Trophoblast cell (in vitro differentiated cells and primary cell): ENCODE data around the gene SIK3.
A peak's percentile ranks its signal among the peaks of the same experiment; 100 is the strongest.

ENCODE experiments used
- DNase-seq, 2 donors: peaks; one replicate each; pipeline ENCODE4 v3.0.0-alpha.2; 2016
- H2AFZ ChIP-seq: 2 replicates; pipeline ENCODE4 v1.6.1; 2013; ENCODE audit warnings: low read length, moderate library complexity, mild to moderate bottlenecking; ENCODE audit not compliant: insufficient read depth, poor library complexity
- H2AK5ac ChIP-seq: 2 replicates; pipeline ENCODE4 v1.6.1; 2013; ENCODE audit warnings: mild to moderate bottlenecking, low read length
- H2BK120ac ChIP-seq: 2 replicates; pipeline ENCODE4 v1.6.1; 2013; ENCODE audit warnings: low read length, mild to moderate bottlenecking, moderate library complexity; ENCODE audit not compliant: insufficient read depth, poor library complexity
- H2BK12ac ChIP-seq: 2 replicates; pipeline ENCODE4 v1.6.1; 2013; ENCODE audit warnings: mild to moderate bottlenecking, low read length, moderate library complexity
- H2BK5ac ChIP-seq: 2 replicates; pipeline ENCODE4 v1.6.1; 2013; ENCODE audit warnings: low read length, low read depth, moderate library complexity, mild to moderate bottlenecking; ENCODE audit not compliant: poor library complexity
- H3K14ac ChIP-seq: 2 replicates; pipeline ENCODE4 v1.6.1; 2013; ENCODE audit warnings: mild to moderate bottlenecking, low read length
- H3K18ac ChIP-seq: 2 replicates; pipeline ENCODE4 v1.6.1; 2013; ENCODE audit warnings: mild to moderate bottlenecking, low read length
- H3K23ac ChIP-seq: 2 replicates; pipeline ENCODE4 v1.6.1; 2013; ENCODE audit warnings: low read length
- H3K27ac ChIP-seq: 2 replicates; pipeline ENCODE4 v1.5.1; 2013; ENCODE audit warnings: low read depth, mild to moderate bottlenecking, inconsistent platforms, low read length, moderate library complexity
- H3K27me3 ChIP-seq: 2 replicates; pipeline ENCODE4 v1.6.1; 2013; ENCODE audit warnings: inconsistent platforms, mild to moderate bottlenecking, low read length, moderate library complexity; ENCODE audit not compliant: insufficient read depth
- H3K36me3 ChIP-seq, 2 experiments: 1 replicate in 1 of 2; 2 replicates in 1 of 2; pipeline ENCODE4 v1.6.1; 2013; ENCODE audit warnings: low read length in 2 of 2, mild to moderate bottlenecking in 2 of 2, moderate library complexity in 1 of 2; ENCODE audit not compliant: insufficient read depth in 2 of 2, control insufficient read depth in 1 of 2
- H3K4ac ChIP-seq: 2 replicates; pipeline ENCODE4 v1.6.1; 2013; ENCODE audit warnings: low read depth, mild to moderate bottlenecking, low read length, moderate library complexity
- H3K4me1 ChIP-seq, 2 experiments: 1 replicate in 1 of 2; 2 replicates in 1 of 2; pipeline ENCODE4 v1.6.1; 2013; ENCODE audit warnings: low read length in 2 of 2, mild to moderate bottlenecking in 2 of 2, moderate library complexity in 1 of 2; ENCODE audit not compliant: insufficient read depth in 2 of 2, control insufficient read depth in 1 of 2
- H3K4me2 ChIP-seq: 2 replicates; pipeline ENCODE4 v1.6.1; 2013; ENCODE audit warnings: inconsistent platforms, mild to moderate bottlenecking, low read length, moderate library complexity
- H3K4me3 ChIP-seq: 2 replicates; pipeline ENCODE4 v1.5.1; 2013; ENCODE audit warnings: mild to moderate bottlenecking, low read depth, low read length, inconsistent platforms
- H3K79me1 ChIP-seq: one replicate; pipeline ENCODE4 v1.6.1; 2013; ENCODE audit warnings: low read length
- H3K79me2 ChIP-seq: 2 replicates; pipeline ENCODE4 v1.6.1; 2013; ENCODE audit warnings: low read length, mild to moderate bottlenecking; ENCODE audit not compliant: control insufficient read depth, insufficient read depth, poor library complexity
- H3K9ac ChIP-seq: 2 replicates; pipeline ENCODE4 v1.6.1; 2013; ENCODE audit warnings: mild to moderate bottlenecking, low read length
- H3K9me3 ChIP-seq: 2 replicates; pipeline ENCODE4 v1.6.1; 2013; ENCODE audit warnings: low read depth, mild to moderate bottlenecking, control low read depth, inconsistent platforms, low read length; ENCODE audit not compliant: insufficient read depth
- H4K12ac ChIP-seq: 2 replicates; pipeline ENCODE4 v1.6.1; 2013; ENCODE audit warnings: low read depth, mild to moderate bottlenecking, low read length, moderate library complexity
- H4K8ac ChIP-seq: 2 replicates; pipeline ENCODE4 v1.6.1; 2013; ENCODE audit warnings: low read depth, mild to moderate bottlenecking, low read length, moderate library complexity
- H4K91ac ChIP-seq: one replicate; pipeline ENCODE4 v1.6.1; 2013; ENCODE audit warnings: low read depth, mild to moderate bottlenecking, low read length, moderate library complexity
- WGBS: extraction: QIAGEN DNeasy Blood & Tissue Kit; methylation state at CpG from one replicate; pipeline ENCODE4 v1.1.7; 2013; ENCODE audit warnings: missing lambda C conversion rate; ENCODE audit not compliant: insufficient read length, insufficient coverage; ENCODE audit errors: extremely low coverage; 5-methylcytosine and 5-hydroxymethylcytosine counted together

SIK3 gene

GRCh38 chr11:116857936-116858335, 240.3 kb downstream of the SIK3 start:
- H3K4ac ChIP-seq: no peak overlapping the region
- no peak overlapping the region for H3K4me2 ChIP-seq
- no peaks in the 10 kb centered on the region for H3K79me1 ChIP-seq
- H4K8ac ChIP-seq: no peak overlapping the region
- H2BK12ac ChIP-seq: no peak overlapping the region
- H3K9me3 ChIP-seq: no peaks in the 10 kb centered on the region
- H3K4me1 ChIP-seq: no peaks in the 10 kb centered on the region
- no peak overlapping the region for H2AFZ ChIP-seq
- H4K12ac ChIP-seq: no peak overlapping the region
- H3K79me2 ChIP-seq: no peaks in the 10 kb centered on the region
- no peak overlapping the region for H2BK120ac ChIP-seq
- no peak overlapping the region for H3K23ac ChIP-seq
- H2BK5ac ChIP-seq: no peak overlapping the region
- H3K14ac ChIP-seq: no peak overlapping the region
- no peak overlapping the region for H3K27ac ChIP-seq
- H3K27me3 ChIP-seq: no peaks in the 10 kb centered on the region
- H3K9ac ChIP-seq: no peak overlapping the region
- H3K36me3 ChIP-seq: peaks cover 16 to 41% of the 10 kb centered on the region in 2 experiments
- WGBS: no CpG with 5 or more reads among the region's 7 CpGs
- peak; percentile 30 to 34 for DNase-seq
- H3K4me3 ChIP-seq: no peak overlapping the region
- no peak overlapping the region for H4K91ac ChIP-seq
- H2AK5ac ChIP-seq: no peak overlapping the region
- H3K18ac ChIP-seq: no peak overlapping the region

GRCh38 chr11:116857316-116857715, 240.9 kb downstream of the SIK3 start:
- Histone ChIP-seq H4K12ac (no peak overlapping the region), H3K27me3 (no peaks in the 10 kb centered on the region), H3K4me1 (no peaks in the 10 kb centered on the region), H3K79me2 (no peaks in the 10 kb centered on the region), H3K9me3 (no peaks in the 10 kb centered on the region), H2AK5ac (no peak overlapping the region), H3K36me3 (peaks cover 16 to 40% of the 10 kb centered on the region in 2 experiments), H3K14ac (no peak overlapping the region), H3K4ac (no peak overlapping the region), H4K91ac (no peak overlapping the region), H3K9ac (no peak overlapping the region), H2BK12ac (no peak overlapping the region), H4K8ac (no peak overlapping the region), H3K4me2 (no peak overlapping the region), H3K4me3 (no peak overlapping the region), H2BK5ac (no peak overlapping the region), H3K27ac (no peak overlapping the region), H3K79me1 (no peaks in the 10 kb centered on the region), H3K23ac (no peak overlapping the region), H3K18ac (no peak overlapping the region), H2BK120ac (no peak overlapping the region), H2AFZ (no peak overlapping the region)
- peak in 1 of 2 donors; percentile 24 for DNase-seq
- WGBS: no CpG with 5 or more reads among the region's 2 CpGs

GRCh38 chr11:116856423-116856822, 241.8 kb downstream of the SIK3 start:
- no peak overlapping the region for H3K9ac ChIP-seq
- H2BK120ac ChIP-seq: no peak overlapping the region
- no peak overlapping the region for H4K8ac ChIP-seq
- H2AK5ac ChIP-seq: no peak overlapping the region
- H2BK5ac ChIP-seq: no peak overlapping the region
- no peaks in the 10 kb centered on the region for H3K79me2 ChIP-seq
- no peak overlapping the region for H3K14ac ChIP-seq
- H3K4ac ChIP-seq: no peak overlapping the region
- H3K27ac ChIP-seq: no peak overlapping the region
- no peak overlapping the region for H3K4me3 ChIP-seq
- H3K23ac ChIP-seq: no peak overlapping the region
- no CpG with 5 or more reads among the region's 5 CpGs for WGBS
- no peaks in the 10 kb centered on the region for H3K27me3 ChIP-seq
- H4K12ac ChIP-seq: no peak overlapping the region
- H3K4me1 ChIP-seq: no peaks in the 10 kb centered on the region
- no peak overlapping the region for H2AFZ ChIP-seq
- no peak overlapping the region for H3K4me2 ChIP-seq
- H3K9me3 ChIP-seq: no peaks in the 10 kb centered on the region
- no peaks in the 10 kb centered on the region for H3K79me1 ChIP-seq
- no peak overlapping the region for H4K91ac ChIP-seq
- H3K18ac ChIP-seq: no peak overlapping the region
- DNase-seq: peak in 1 of 2 donors; percentile 39
- H3K36me3 ChIP-seq: peaks cover 18 to 37% of the 10 kb centered on the region in 2 experiments
- no peak overlapping the region for H2BK12ac ChIP-seq

- no CpG with 5 or more reads among the region's 7 CpGs for WGBS
- H3K9me3 ChIP-seq: no peaks in the 10 kb centered on the region
- H3K79me1 ChIP-seq: no peaks in the 10 kb centered on the region
- H3K4me3 ChIP-seq: no peak overlapping the region
- no peak overlapping the region for H2BK12ac ChIP-seq
- no peak overlapping the region for H4K12ac ChIP-seq
- no peaks in the 10 kb centered on the region for H3K27me3 ChIP-seq
- DNase-seq: no peak
- no peaks in the 10 kb centered on the region for H3K4me1 ChIP-seq
- H3K4ac ChIP-seq: no peak overlapping the region
- H3K18ac ChIP-seq: no peak overlapping the region
- H3K9ac ChIP-seq: no peak overlapping the region
- no peaks in the 10 kb centered on the region for H3K79me2 ChIP-seq
- H3K4me2 ChIP-seq: no peak overlapping the region
- H2BK5ac ChIP-seq: no peak overlapping the region
- H2AK5ac ChIP-seq: no peak overlapping the region
- no peak overlapping the region for H3K27ac ChIP-seq
- H3K14ac ChIP-seq: no peak overlapping the region
- H3K36me3 ChIP-seq: peaks cover 18 to 31% of the 10 kb centered on the region in 2 experiments
- no peak overlapping the region for H2BK120ac ChIP-seq
- H4K91ac ChIP-seq: no peak overlapping the region
- H3K23ac ChIP-seq: no peak overlapping the region
- H2AFZ ChIP-seq: no peak overlapping the region
- no peak overlapping the region for H4K8ac ChIP-seq
Measured at GRCh38 chr11:116855413-116855812, 242.8 kb downstream of the SIK3 start.
